HEK293 (cell line): ENCODE data around the gene TNFSF4.

ENCODE experiments used
- CTCF ChIA-PET: fragments of 350-600 bp; formaldehyde crosslinking; extraction: SDS; loops from one replicate; lab custom pipeline; 2021; ENCODE audit warnings: antibody characterized with exemption; lab: Yijun Ruan, JAX
- POLR2A ChIA-PET: fragments of 300-600 bp; formaldehyde crosslinking; extraction: SDS; loops from one replicate; lab custom pipeline; 2020; ENCODE audit warnings: antibody characterized with exemption, inconsistent platforms; lab: Yijun Ruan, JAX
- H3K27ac ChIP-seq: fragments of 200-500 bp; sonication (Bioruptor generic); 2 replicates; pipeline ENCODE4 v1.5.1; 2014; ENCODE audit warnings: low read depth, low read length, control low read depth, inconsistent platforms; ENCODE audit errors: extremely low read depth
- H3K36me3 ChIP-seq, 2 experiments: fragments of 200-500 bp in 1 of 2; sonication (Bioruptor generic) in 1 of 2; 1 replicate in 1 of 2; 2 replicates in 1 of 2; pipeline ENCODE4 v1.5.1; 2014 to 2017; ENCODE audit warnings: inconsistent platforms in 2 of 2, low read length in 2 of 2; ENCODE audit not compliant: control insufficient read depth in 2 of 2, insufficient read depth in 1 of 2
- H3K4me1 ChIP-seq: fragments of 200-500 bp; sonication (Bioruptor generic); 2 replicates; pipeline ENCODE4 v1.5.1; 2014; ENCODE audit warnings: mild to moderate bottlenecking, low read length, inconsistent platforms; ENCODE audit not compliant: control insufficient read depth, insufficient read depth
- H3K4me3 ChIP-seq: 2 replicates; pipeline ENCODE4 v1.5.1; 2011; ENCODE audit warnings: low read depth, mild to moderate bottlenecking, control low read depth, low read length, moderate library complexity
- H3K9me3 ChIP-seq: fragments of 200-500 bp; sonication (Bioruptor generic); 2 replicates; pipeline ENCODE4 v1.5.1; 2014; ENCODE audit warnings: low read depth, low read length, inconsistent platforms; ENCODE audit not compliant: control insufficient read depth, insufficient read depth
- KLF10 ChIP-seq: fragments of 450-650 bp; IDR thresholded peaks from 2 replicates; pipeline ENCODE4 v1.5.1; 2018; ENCODE audit warnings: missing biosample characterization, mild to moderate bottlenecking, missing genetic modification characterization
- MYNN ChIP-seq: fragments of 450-650 bp; formaldehyde crosslinking; IDR thresholded peaks from 2 replicates; pipeline ENCODE4 v1.5.1; 2016; ENCODE audit warnings: missing biosample characterization, missing genetic modification characterization, borderline replicate concordance
- PRDM1 ChIP-seq: fragments of 450-650 bp; formaldehyde crosslinking; IDR thresholded peaks from 2 replicates; pipeline ENCODE4; 2016; ENCODE audit warnings: missing biosample characterization, missing genetic modification characterization
- PRDM10 ChIP-seq: fragments of 450-650 bp; formaldehyde crosslinking; IDR thresholded peaks from 2 replicates; pipeline ENCODE4 v1.5.1; 2016; ENCODE audit warnings: missing biosample characterization, missing genetic modification characterization
- SETDB1 ChIP-seq: IDR thresholded peaks from one replicate; pipeline ENCODE4 v1.6.1; 2017; ENCODE audit warnings: mild to moderate bottlenecking, low read length, moderate library complexity, mixed read lengths; ENCODE audit not compliant: insufficient read length
- ZBTB21 ChIP-seq: fragments of 450-650 bp; formaldehyde crosslinking; IDR thresholded peaks from 2 replicates; pipeline ENCODE4 v1.5.1; 2017; ENCODE audit warnings: missing biosample characterization, missing genetic modification characterization
- ZBTB49 ChIP-seq: fragments of 450-650 bp; formaldehyde crosslinking; IDR thresholded peaks from 2 replicates; pipeline ENCODE4 v1.5.1; 2016; ENCODE audit warnings: missing biosample characterization, missing genetic modification characterization, low read depth
- ZBTB6 ChIP-seq: fragments of 450-650 bp; formaldehyde crosslinking; IDR thresholded peaks from 2 replicates; pipeline ENCODE4 v1.5.1; 2017; ENCODE audit warnings: missing biosample characterization, missing genetic modification characterization
- ZNF132 ChIP-seq: fragments of 450-650 bp; formaldehyde crosslinking; IDR thresholded peaks from 2 replicates; pipeline ENCODE4 v1.5.1; 2017; ENCODE audit warnings: missing biosample characterization, missing genetic modification characterization, borderline replicate concordance
- ZNF239 ChIP-seq: fragments of 450-650 bp; formaldehyde crosslinking; IDR thresholded peaks from 2 replicates; pipeline ENCODE4 v1.5.1; 2016; ENCODE audit warnings: missing biosample characterization, missing genetic modification characterization
- ZNF26 ChIP-seq: fragments of 450-650 bp; formaldehyde crosslinking; IDR thresholded peaks from 2 replicates; pipeline ENCODE4 v1.5.1; 2016; ENCODE audit warnings: missing biosample characterization, missing genetic modification characterization
- ZNF394 ChIP-seq: fragments of 450-650 bp; formaldehyde crosslinking; IDR thresholded peaks from 2 replicates; pipeline ENCODE4 v1.5.1; 2016; ENCODE audit warnings: missing biosample characterization, missing genetic modification characterization, mild to moderate bottlenecking, moderate library complexity, borderline replicate concordance
- ZNF398 ChIP-seq: fragments of 450-650 bp; formaldehyde crosslinking; IDR thresholded peaks from 2 replicates; pipeline ENCODE4 v1.5.1; 2017; ENCODE audit warnings: missing biosample characterization, missing genetic modification characterization
- ZNF560 ChIP-seq: fragments of 450-650 bp; formaldehyde crosslinking; IDR thresholded peaks from 2 replicates; pipeline ENCODE4 v1.5.1; 2017; ENCODE audit warnings: missing biosample characterization, missing genetic modification characterization, borderline replicate concordance
- ZNF596 ChIP-seq: fragments of 450-650 bp; IDR thresholded peaks from 2 replicates; pipeline ENCODE4 v1.5.0; 2018; ENCODE audit warnings: missing biosample characterization, mild to moderate bottlenecking, missing genetic modification characterization, moderate library complexity
- ZNF664 ChIP-seq: fragments of 450-650 bp; formaldehyde crosslinking; IDR thresholded peaks from 2 replicates; pipeline ENCODE4 v1.5.1; 2016; ENCODE audit warnings: missing biosample characterization, missing genetic modification characterization
- ZNF785 ChIP-seq: fragments of 450-650 bp; formaldehyde crosslinking; IDR thresholded peaks from 2 replicates; pipeline ENCODE4 v1.5.1; 2016; ENCODE audit warnings: missing biosample characterization, missing genetic modification characterization
- ZNF837 ChIP-seq: fragments of 450-650 bp; formaldehyde crosslinking; IDR thresholded peaks from 2 replicates; pipeline ENCODE4 v1.5.1; 2016; ENCODE audit warnings: missing biosample characterization, missing genetic modification characterization
- ZNF843 ChIP-seq: fragments of 450-650 bp; formaldehyde crosslinking; IDR thresholded peaks from 2 replicates; pipeline ENCODE4 v1.5.1; 2016; ENCODE audit warnings: missing biosample characterization, missing genetic modification characterization

Gene TNFSF4

GRCh38 chr1:173245892-173246291 is 38.8 kb upstream of the TNFSF4 start (continued):
- TF ChIP-seq ZBTB49 (tag by site-specific recombination) (no peak), ZNF843 (tag by site-specific recombination) (no peak), ZNF394 (tag by site-specific recombination) (no peak)

- POLR2A ChIA-PET, result no interaction called here
- CTCF ChIA-PET, result interaction anchor here (1.1 to 1.3 kb wide), 2 partner anchors 11 to 12 kb away, joined by 3 to 9 read pairs; no protein-coding TSS in a partner anchor
Observed at GRCh38 chr1:173243300-173243699, 36.2 kb upstream of the TNFSF4 start.

GRCh38 chr1:173241528-173242347 is 34.6 kb upstream of the TNFSF4 start:
- TF ChIP-seq ZBTB21 (tag by site-specific recombination) (no peak), ZNF596 (tag by site-specific recombination) (no peak), ZBTB6 (tag by site-specific recombination) (no peak), ZNF398 (tag by site-specific recombination) (no peak), ZNF239 (tag by site-specific recombination) (no peak), ZNF394 (tag by site-specific recombination) (no peak), ZNF132 (no peak), KLF10 (tag by site-specific recombination) (no peak), PRDM10 (tag by site-specific recombination) (no peak), ZNF26 (tag by site-specific recombination) (no peak), ZNF837 (tag by site-specific recombination) (no peak), MYNN (no peak), ZNF785 (tag by site-specific recombination) (no peak), ZNF664 (tag by site-specific recombination) (no peak)
- no peak overlapping the region for H3K27ac ChIP-seq
- ChIA-PET POLR2A (no interaction called here), CTCF (interaction anchor here (0.7 to 1.1 kb wide), 2 partner anchors 13 to 180 kb away, joined by 3 read pairs; no protein-coding TSS in a partner anchor)
- H3K4me3 ChIP-seq, result no peak overlapping the region
- no peaks in the 10 kb centered on the region for H3K4me1 ChIP-seq
- no peaks in the 10 kb centered on the region for H3K9me3 ChIP-seq
- no peaks in the 10 kb centered on the region for H3K36me3 ChIP-seq

More at GRCh38 chr1:173243300-173243699, 36.2 kb upstream of the TNFSF4 start:
- H3K4me3 ChIP-seq, result no peak overlapping the region
- H3K27ac ChIP-seq, result no peak overlapping the region
- no peaks in the 10 kb centered on the region for H3K4me1 ChIP-seq
- no peaks in the 10 kb centered on the region for H3K9me3 ChIP-seq
- TF ChIP-seq ZNF560 (tag by site-specific recombination), result no peak
- TF ChIP-seq SETDB1, result peak; percentile 52
- no peak for TF ChIP-seq PRDM1 (tag by site-specific recombination)
- no peaks in the 10 kb centered on the region for H3K36me3 ChIP-seq
